ENCODE results near the gene NAA15.
"Not testable (repeated sequence)": the region's sequence is repeated elsewhere in the genome, so short reads cannot be mapped to it uniquely, and the experiment has no call there.

NAA15 gene

GRCh38 chr4:139297001-139297410 is 4.3 kb upstream of the NAA15 start:
- DNase-seq (ENCODE audit: low read depth), result no peak

GRCh38 chr4:139299536-139299935 is 1.8 kb upstream of the NAA15 start:
- DNase-seq (ENCODE audit: low read depth), result no peak

GRCh38 chr4:139300431-139301112 is 733 bp upstream of the NAA15 start:
- no peak for DNase-seq (ENCODE audit: low read depth)

GRCh38 chr4:139301821-139302611 is 711 bp downstream of the NAA15 start, which contains the start of gene NDUFC1:
NDUFC1 (minus strand) TSS chr4:139302477; CDS start chr4:139295798, 6,679 bp downstream.
- DNase-seq (ENCODE audit: low read depth), result peak; percentile 42

GRCh38 chr4:139304920-139305319 is 3.6 kb downstream of the NAA15 start:
- DNase-seq (ENCODE audit: low read depth), result no peak

GRCh38 chr4:139311909-139312308 is 10.6 kb downstream of the NAA15 start:
- DNase-seq (ENCODE audit: low read depth), result no peak

- DNase-seq (ENCODE audit: low read depth), result no peak
Observed at GRCh38 chr4:139312552-139313332, 11.4 kb downstream of the NAA15 start.

- not testable (repeated sequence) for DNase-seq (ENCODE audit: low read depth)
Observed at GRCh38 chr4:139313414-139313813, 12.1 kb downstream of the NAA15 start.

- no peak for DNase-seq (ENCODE audit: low read depth)
Observed at GRCh38 chr4:139314047-139314800, 12.9 kb downstream of the NAA15 start.

GRCh38 chr4:139315221-139315675 is 13.9 kb downstream of the NAA15 start:
- no peak for DNase-seq (ENCODE audit: low read depth)

GRCh38 chr4:139316733-139317132 is 15.4 kb downstream of the NAA15 start:
- DNase-seq (ENCODE audit: low read depth), result no peak

- DNase-seq (ENCODE audit: low read depth), result no peak
Observed at GRCh38 chr4:139317635-139318034, 16.3 kb downstream of the NAA15 start.

- no peak for DNase-seq (ENCODE audit: low read depth)
Observed at GRCh38 chr4:139319571-139319970, 18.3 kb downstream of the NAA15 start.

- DNase-seq (ENCODE audit: low read depth), result not testable (repeated sequence)
Observed at GRCh38 chr4:139322070-139322469, 20.8 kb downstream of the NAA15 start.

GRCh38 chr4:139322541-139322940 is 21.2 kb downstream of the NAA15 start:
- DNase-seq (ENCODE audit: low read depth), result not testable (repeated sequence)

- no peak for DNase-seq (ENCODE audit: low read depth)
Observed at GRCh38 chr4:139324620-139325019, 23.3 kb downstream of the NAA15 start.

GRCh38 chr4:139329665-139330200 is 28.4 kb downstream of the NAA15 start:
- DNase-seq (ENCODE audit: low read depth), result no peak

- DNase-seq (ENCODE audit: low read depth), result no peak
Observed at GRCh38 chr4:139330283-139330682, 29.0 kb downstream of the NAA15 start.

GRCh38 chr4:139331185-139331584 is 29.9 kb downstream of the NAA15 start:
- no peak for DNase-seq (ENCODE audit: low read depth)

GRCh38 chr4:139333046-139333445 is 31.7 kb downstream of the NAA15 start:
- no peak for DNase-seq (ENCODE audit: low read depth)

GRCh38 chr4:139337612-139338011 is 36.3 kb downstream of the NAA15 start:
- no peak for DNase-seq (ENCODE audit: low read depth)
